Mucosa of descending colon (tissue), 3 donors: ENCODE results near the gene HSPA6. TPM values are rescaled to one million over a fixed set of nuclear protein-coding genes. Genes with fewer than 3 reads are reported as not detected.
A peak's percentile ranks its signal among the peaks of the same experiment; 100 is the strongest.
"Not testable (repeated sequence)": the region's sequence is repeated elsewhere in the genome, so short reads cannot be mapped to it uniquely, and the experiment has no call there.

Experiments
- ATAC-seq: fragments of 200-7000 bp; cut with Tn5 transposase; one replicate; pipeline ENCODE4 v1.9.1; 2020; ENCODE audit warnings: mild to moderate bottlenecking, moderate library complexity
- DNase-seq, 3 donors: peaks; one replicate each; pipeline ENCODE4 v3.0.0-alpha.2; 2020
- H3K36me3 ChIP-seq: fragments of 200-600 bp; one replicate; pipeline ENCODE4 v1.8.0; 2021; ENCODE audit warnings: low read depth, mild to moderate bottlenecking
- H3K4me1 ChIP-seq: fragments of 200-600 bp; one replicate; pipeline ENCODE4 v1.8.0; 2021; ENCODE audit warnings: low read depth, mild to moderate bottlenecking
- H3K4me3 ChIP-seq: fragments of 200-600 bp; one replicate; pipeline ENCODE4 v1.8.0; 2021; ENCODE audit warnings: mild to moderate bottlenecking
- H3K9me3 ChIP-seq: fragments of 200-600 bp; one replicate; pipeline ENCODE4 v1.8.0; 2021; ENCODE audit warnings: mild to moderate bottlenecking
- intact Hi-C, 2 donors: fragments of 100-400 bp; cut with DNase I in 1 of 2; cut with micrococcal nuclease in 1 of 2; formaldehyde crosslinking; loops; one replicate each; pipeline versions ENCODE4 v1.11.0 to v1.11.1; 2022; cut with DNase I, micrococcal nuclease
- total RNA-seq, 3 donors: library from RNA; stranded (reverse); fragmentation: NEBNext Ultra II Directional in 2 of 3; extraction: Animal tissue kit (Norgen Biotek cat#: 25700) in 2 of 3; gene quantifications; one replicate each; pipeline versions ENCODE4 v1.2.1 to v1.2.4, GENCODE V29; 2021 to 2023
- TF ChIP-seq, protein P1 (sequence below): fragments of 200-600 bp; IDR thresholded peaks from one replicate; pipeline ENCODE4 v1.8.0; 2022; ENCODE audit warnings: antibody characterized with exemption, mild to moderate bottlenecking
- donor health status: DM: no; HTN: no; CAD: no; lungs with moderate emphysema.
- donor health status: DM: no; HTN: no; CAD: no.
- donor health status: DM: no; HTN: yes; CAD: no.

Gene HSPA6
- total RNA-seq, 3 donors from 2014 or later = 0.61 to 2.0 (median 1.8) TPM

DNA sequence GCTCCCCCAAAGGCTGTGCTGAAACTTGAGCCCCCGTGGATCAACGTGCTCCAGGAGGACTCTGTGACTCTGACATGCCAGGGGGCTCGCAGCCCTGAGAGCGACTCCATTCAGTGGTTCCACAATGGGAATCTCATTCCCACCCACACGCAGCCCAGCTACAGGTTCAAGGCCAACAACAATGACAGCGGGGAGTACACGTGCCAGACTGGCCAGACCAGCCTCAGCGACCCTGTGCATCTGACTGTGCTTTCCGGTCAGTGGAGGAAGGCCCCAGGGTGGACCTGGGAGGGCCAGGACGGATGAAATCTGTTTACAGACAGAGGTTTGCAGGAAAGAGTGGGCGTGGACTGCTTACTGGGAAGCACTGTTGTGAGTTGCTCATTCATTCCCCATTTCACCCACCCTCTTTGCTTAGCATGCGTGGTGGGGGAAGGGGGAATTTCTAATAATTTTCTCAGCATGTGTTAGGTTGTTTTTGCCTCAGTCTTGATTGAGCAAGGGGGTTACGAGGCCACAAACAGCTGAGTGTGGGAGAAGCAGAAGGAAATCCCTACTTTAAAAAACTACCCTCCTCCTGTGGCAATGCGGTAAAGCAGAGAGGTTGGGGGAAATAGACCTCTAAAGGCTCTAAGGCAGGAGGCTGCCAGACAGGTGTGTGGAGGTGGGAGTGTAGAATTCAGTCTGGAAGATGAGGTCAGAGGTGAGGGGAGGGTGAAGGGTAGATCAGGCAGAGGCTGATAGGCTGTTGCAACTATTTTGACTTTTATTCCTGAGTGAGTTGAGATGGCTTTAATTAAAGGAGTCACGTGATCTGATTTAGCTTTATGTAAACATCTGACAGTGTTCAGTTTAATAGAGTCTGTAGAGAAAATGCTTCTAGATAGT, 17.8 kb upstream of the HSPA6 start:
- TF ChIP-seq, protein P1, sequence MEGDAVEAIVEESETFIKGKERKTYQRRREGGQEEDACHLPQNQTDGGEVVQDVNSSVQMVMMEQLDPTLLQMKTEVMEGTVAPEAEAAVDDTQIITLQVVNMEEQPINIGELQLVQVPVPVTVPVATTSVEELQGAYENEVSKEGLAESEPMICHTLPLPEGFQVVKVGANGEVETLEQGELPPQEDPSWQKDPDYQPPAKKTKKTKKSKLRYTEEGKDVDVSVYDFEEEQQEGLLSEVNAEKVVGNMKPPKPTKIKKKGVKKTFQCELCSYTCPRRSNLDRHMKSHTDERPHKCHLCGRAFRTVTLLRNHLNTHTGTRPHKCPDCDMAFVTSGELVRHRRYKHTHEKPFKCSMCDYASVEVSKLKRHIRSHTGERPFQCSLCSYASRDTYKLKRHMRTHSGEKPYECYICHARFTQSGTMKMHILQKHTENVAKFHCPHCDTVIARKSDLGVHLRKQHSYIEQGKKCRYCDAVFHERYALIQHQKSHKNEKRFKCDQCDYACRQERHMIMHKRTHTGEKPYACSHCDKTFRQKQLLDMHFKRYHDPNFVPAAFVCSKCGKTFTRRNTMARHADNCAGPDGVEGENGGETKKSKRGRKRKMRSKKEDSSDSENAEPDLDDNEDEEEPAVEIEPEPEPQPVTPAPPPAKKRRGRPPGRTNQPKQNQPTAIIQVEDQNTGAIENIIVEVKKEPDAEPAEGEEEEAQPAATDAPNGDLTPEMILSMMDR = no peak
- Histone ChIP-seq H3K9me3 (no peaks in the 10 kb centered on the region), H3K4me1 (no peaks in the 10 kb centered on the region), H3K36me3 (no peaks in the 10 kb centered on the region), H3K4me3 (no peak overlapping the region)
- ATAC-seq (peak; percentile 50), DNase-seq (no peak)
- intact Hi-C loops = no loop called here

DNA sequence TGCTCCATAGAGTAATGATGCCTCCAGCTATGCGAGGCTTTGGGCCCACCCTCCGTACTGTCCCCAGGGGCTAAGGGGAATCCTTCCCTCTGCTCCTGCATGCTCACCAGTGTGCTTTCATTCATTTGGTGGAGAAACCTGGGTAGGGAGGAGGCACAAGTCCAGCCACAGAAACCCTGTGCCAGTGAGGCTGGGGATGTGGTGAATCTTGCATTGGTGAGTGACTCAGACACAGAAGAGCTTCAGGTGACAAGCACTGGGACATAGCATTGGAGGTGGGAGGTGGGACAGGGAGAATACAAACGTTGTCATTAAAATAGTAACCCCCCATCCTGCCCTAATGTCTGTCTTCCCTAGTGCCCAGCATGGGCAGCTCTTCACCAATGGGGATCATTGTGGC, 13.9 kb upstream of the HSPA6 start:
- ATAC-seq (no peak), DNase-seq (no peak)
- no peak overlapping the region for H3K4me3 ChIP-seq
- intact Hi-C loops = no loop called here
- TF ChIP-seq, protein P1 = no peak
- H3K4me1 ChIP-seq = peaks cover 7% of the 10 kb centered on the region
- no peaks in the 10 kb centered on the region for H3K36me3 ChIP-seq
- no peaks in the 10 kb centered on the region for H3K9me3 ChIP-seq

DNA sequence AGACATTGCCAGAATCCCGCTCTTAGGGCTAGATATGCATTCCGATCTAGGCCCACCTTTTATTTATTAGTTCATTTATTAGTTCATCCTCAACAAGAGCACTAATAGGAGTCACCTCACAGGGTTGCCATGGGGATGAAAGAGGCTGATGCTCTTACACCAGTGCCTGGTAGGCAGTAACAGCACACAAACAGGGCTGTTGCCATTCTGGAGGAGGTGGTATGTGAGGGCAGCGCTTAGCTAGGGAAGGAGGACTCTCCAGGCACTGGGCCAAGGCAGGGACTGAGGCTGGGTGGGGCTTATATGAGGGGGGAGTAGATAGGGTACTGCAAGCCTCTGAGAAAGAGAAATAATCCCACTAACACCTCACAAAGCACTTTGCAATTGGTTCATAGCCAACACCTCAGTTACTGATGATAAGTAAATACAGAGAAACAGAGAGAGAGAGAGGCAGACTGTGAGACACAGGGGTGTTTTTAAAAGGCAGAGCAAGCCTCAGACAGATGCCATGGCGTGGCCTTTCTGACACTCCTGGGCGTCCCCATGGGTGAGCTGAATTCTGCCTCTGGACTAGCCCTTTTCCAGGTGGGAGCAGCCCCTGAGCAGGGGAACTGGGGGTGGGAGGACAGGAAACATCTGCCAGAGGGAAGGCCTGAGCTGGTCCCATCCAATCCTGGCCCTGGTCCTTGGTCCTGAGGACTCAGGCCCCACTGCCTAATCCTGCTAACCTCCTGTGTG, 13.2 kb upstream of the HSPA6 start:
- H3K4me1 ChIP-seq = peaks cover 7% of the 10 kb centered on the region
- H3K9me3 ChIP-seq = no peaks in the 10 kb centered on the region
- TF ChIP-seq, protein P1 = no peak
- intact Hi-C loops = no loop called here
- no peak for DNase-seq
- H3K36me3 ChIP-seq = no peaks in the 10 kb centered on the region
- H3K4me3 ChIP-seq = no peak overlapping the region
- no peak for ATAC-seq

DNA sequence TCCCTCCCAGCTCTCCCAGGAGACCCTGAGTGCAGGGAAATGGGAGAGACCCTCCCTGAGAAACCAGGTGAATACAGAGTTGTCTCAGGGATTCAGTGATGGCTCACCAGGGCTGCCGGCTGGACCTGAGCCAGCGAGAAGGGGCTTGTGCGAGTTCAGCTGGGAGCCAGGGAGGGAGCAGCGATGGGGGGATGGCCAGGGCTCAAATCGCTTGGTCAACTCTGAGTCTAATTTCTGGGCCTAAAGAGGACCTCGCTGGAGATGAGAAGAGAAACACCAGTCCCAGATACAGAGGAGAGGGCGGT, 12.6 kb upstream of the HSPA6 start:
- TF ChIP-seq, protein P1 = no peak
- Histone ChIP-seq H3K9me3 (no peaks in the 10 kb centered on the region), H3K36me3 (no peaks in the 10 kb centered on the region), H3K4me3 (no peak overlapping the region), H3K4me1 (peaks cover 7% of the 10 kb centered on the region)
- ATAC-seq (no peak), DNase-seq (no peak)
- intact Hi-C loops = no loop called here

DNA sequence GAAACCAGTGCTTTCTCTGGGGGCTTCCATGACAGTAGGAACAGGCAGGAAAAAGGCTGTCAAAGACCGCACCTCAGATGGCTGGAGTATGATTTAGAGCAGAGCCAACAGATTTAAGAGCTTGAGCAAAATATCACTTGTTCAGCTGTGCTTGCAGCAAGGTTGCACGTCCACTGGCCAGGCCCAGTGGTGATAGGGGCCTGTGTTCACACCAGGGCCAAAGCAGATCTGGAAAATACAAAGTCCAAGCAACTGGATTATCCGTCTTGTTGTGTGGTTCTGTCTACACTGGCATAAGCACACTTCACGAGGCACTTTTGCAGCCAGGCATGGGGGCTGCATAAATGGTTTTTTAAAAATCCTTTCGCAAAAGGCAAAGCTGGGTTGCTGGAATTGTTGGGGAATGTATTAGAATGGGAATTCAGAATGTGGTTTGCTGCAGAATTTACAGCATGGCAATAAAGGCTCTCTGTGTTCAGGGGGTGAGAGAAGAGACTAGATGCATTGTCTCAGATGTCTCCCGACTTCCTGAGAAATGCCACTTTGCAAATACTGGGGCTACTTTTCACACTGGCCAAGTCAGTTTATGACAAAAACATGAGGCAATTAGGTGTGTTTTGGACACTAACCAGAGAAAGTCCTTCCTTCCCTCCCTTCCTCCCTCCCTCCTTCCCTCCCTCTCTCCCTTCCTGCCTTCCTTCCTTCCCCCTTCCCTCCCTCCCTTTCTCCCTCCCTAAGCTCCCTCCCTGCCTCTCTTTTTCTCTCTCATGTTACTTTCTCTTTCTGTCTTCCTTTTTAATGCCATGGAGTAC, 11.5 kb upstream of the HSPA6 start:
- H3K4me3 ChIP-seq, DNase-seq, intact Hi-C loops, H3K36me3 ChIP-seq, H3K9me3 ChIP-seq, H3K4me1 ChIP-seq: not testable (repeated sequence)
- ATAC-seq = peak; percentile 58

DNA sequence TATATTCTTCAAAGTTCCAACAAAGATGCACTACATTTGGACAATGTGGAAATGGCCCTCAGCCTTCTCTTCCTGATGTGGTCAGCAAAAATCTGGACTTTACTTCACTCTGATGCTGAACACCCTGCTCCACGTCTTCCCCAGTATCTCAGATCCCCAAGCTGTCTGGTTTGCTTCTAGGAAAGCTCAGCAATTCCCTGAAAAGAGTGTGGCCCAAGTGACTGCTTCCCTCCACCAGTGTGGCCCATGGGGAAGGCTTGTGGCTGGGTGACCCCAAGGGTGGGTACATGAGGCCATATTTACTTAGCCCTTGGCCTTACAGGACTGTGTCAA, 10.9 kb upstream of the HSPA6 start:
- DNase-seq, H3K4me1 ChIP-seq, H3K4me3 ChIP-seq, H3K36me3 ChIP-seq, H3K9me3 ChIP-seq, intact Hi-C loops: not testable (repeated sequence)
- peak; percentile 16 for ATAC-seq

DNA sequence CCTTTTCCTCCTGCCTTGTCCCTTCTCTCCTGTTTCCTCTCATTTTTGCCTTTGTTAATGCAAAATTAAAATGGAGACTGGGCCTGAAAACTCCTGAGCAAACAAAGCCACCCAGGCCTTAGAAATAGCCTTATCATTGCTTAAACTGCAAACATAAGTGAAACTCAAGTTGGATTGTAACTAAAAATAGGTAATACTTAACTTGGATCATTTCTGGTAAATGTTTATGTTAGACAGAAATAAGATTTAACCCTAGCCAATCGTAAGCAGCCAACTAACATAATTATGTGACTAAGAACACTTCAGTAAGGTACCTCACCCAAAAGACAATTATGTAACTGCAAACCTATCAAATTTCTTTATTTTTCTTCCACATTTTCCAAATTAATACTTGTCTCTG, 10.4 kb upstream of the HSPA6 start:
- H3K36me3 ChIP-seq, H3K4me1 ChIP-seq, DNase-seq, H3K4me3 ChIP-seq, intact Hi-C loops, H3K9me3 ChIP-seq, ATAC-seq: not testable (repeated sequence)

DNA sequence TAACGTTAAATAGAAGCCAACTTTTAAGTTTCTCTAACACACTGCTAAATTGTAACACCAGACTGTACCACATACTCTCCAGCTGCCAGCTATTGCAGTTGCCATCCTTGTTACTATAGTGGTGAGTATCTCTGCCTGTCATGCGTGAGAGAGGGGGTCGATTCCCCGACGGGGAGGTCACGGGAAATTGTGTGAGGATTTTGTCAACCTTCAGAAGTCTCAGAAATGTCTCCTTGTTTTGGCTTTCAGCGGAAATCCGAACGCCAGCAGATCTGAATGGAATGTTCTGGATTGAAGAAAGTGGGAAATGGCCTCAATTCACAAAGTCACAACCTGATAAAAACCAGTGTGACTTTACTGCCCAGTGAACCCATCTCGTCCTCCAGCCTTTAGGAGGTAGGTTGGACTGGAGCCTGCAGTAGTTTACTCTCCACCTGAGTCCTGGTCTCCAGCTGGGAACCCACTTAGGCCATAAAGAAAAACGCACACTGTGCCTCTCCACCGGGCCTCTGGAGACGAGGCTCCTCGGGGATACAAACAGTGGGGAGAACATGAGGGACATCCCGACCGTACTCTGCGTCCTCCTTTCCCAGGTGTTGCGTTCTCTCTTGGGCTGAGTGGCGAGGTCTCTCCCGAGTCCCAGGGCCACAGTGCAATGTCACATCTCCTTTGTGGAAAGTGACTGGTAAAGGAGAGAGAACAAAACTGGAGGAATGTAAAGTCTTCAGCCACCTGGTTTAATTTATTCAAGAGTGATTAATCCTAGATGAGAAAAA, 1.1 kb upstream of the HSPA6 start:
- intact Hi-C loops, H3K9me3 ChIP-seq, H3K36me3 ChIP-seq, ATAC-seq, H3K4me3 ChIP-seq, DNase-seq, H3K4me1 ChIP-seq: not testable (repeated sequence)

DNA sequence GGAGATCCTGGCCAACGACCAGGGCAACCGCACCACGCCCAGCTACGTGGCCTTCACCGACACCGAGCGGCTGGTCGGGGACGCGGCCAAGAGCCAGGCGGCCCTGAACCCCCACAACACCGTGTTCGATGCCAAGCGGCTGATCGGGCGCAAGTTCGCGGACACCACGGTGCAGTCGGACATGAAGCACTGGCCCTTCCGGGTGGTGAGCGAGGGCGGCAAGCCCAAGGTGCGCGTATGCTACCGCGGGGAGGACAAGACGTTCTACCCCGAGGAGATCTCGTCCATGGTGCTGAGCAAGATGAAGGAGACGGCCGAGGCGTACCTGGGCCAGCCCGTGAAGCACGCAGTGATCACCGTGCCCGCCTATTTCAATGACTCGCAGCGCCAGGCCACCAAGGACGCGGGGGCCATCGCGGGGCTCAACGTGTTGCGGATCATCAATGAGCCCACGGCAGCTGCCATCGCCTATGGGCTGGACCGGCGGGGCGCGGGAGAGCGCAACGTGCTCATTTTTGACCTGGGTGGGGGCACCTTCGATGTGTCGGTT, 477 bp downstream of the HSPA6 start:
- H3K4me3 ChIP-seq, H3K4me1 ChIP-seq, intact Hi-C loops, H3K9me3 ChIP-seq, H3K36me3 ChIP-seq: not testable (repeated sequence)
- ATAC-seq (peak; percentile 60), DNase-seq (peak in 1 of 3 donors; percentile 47)
